HepG2 (cell line): ENCODE measurements around the gene RMI2. TPM values are rescaled to one million over a fixed set of nuclear protein-coding genes. Genes with fewer than 3 reads are reported as not detected.

Experiments used
- AHR ChIP-seq: IDR thresholded peaks from 2 replicates; pipeline ENCODE4 v1.6.1; 2018; ENCODE audit warnings: missing genetic modification reagents, missing compliant biosample characterization
- ATRX ChIP-seq: sonication (generic); formaldehyde crosslinking; IDR thresholded peaks from 2 replicates; pipeline ENCODE4 v1.4.0; 2020; ENCODE audit warnings: missing genetic modification reagents, borderline replicate concordance
- ETS1 ChIP-seq: sonication (generic); formaldehyde crosslinking; IDR thresholded peaks from 2 replicates; pipeline ENCODE4 v1.4.0; 2020; ENCODE audit warnings: missing genetic modification reagents
- FOXA1 ChIP-seq, 2 experiments: fragments of 450-650 bp in 1 of 2; sonication (generic) in 1 of 2; formaldehyde crosslinking in 1 of 2; IDR thresholded peaks; 2 replicates each; pipeline versions ENCODE4 v1.4.0 to v1.6.1; 2016 to 2020; ENCODE audit warnings: missing genetic modification reagents in 1 of 2
- GTF2F1 ChIP-seq: fragments of 150-350 bp; IDR thresholded peaks from 2 replicates; pipeline ENCODE4 v1.6.1; 2014; ENCODE audit warnings: low read length
- HNRNPLL ChIP-seq: fragments of 200-400 bp; formaldehyde crosslinking; IDR thresholded peaks from 2 replicates; pipeline ENCODE4 v1.6.1; 2017; ENCODE audit warnings: mild to moderate bottlenecking, low read depth, low read length; ENCODE audit not compliant: poor library complexity, severe bottlenecking
- KDM5B ChIP-seq: sonication (generic); formaldehyde crosslinking; IDR thresholded peaks from 2 replicates; pipeline ENCODE4 v1.4.0; 2020; ENCODE audit warnings: missing genetic modification reagents, mild to moderate bottlenecking, borderline replicate concordance
- MIER2 ChIP-seq: IDR thresholded peaks from 2 replicates; pipeline ENCODE4 v1.6.1; 2016; ENCODE audit warnings: missing biosample characterization, missing genetic modification reagents
- NFAT5 ChIP-seq: sonication (generic); formaldehyde crosslinking; IDR thresholded peaks from 2 replicates; pipeline ENCODE4 v1.4.0; 2020; ENCODE audit warnings: missing genetic modification reagents
- RARA ChIP-seq: IDR thresholded peaks from 2 replicates; pipeline ENCODE4 v1.6.1; 2016; ENCODE audit warnings: missing genetic modification reagents, missing compliant biosample characterization
- REPIN1 ChIP-seq: sonication (generic); formaldehyde crosslinking; IDR thresholded peaks from 2 replicates; pipeline ENCODE4 v1.8.0; 2022; ENCODE audit warnings: missing genetic modification reagents, low read depth, mild to moderate bottlenecking, borderline replicate concordance
- TAF1 ChIP-seq: sonication (generic); formaldehyde crosslinking; IDR thresholded peaks from 2 replicates; pipeline ENCODE4 v1.4.0; 2020; ENCODE audit warnings: missing genetic modification reagents
- THAP8 ChIP-seq: sonication (generic); formaldehyde crosslinking; IDR thresholded peaks from 2 replicates; pipeline ENCODE4 v1.5.1; 2020; ENCODE audit warnings: missing genetic modification reagents, mild to moderate bottlenecking, borderline replicate concordance
- ZBTB20 ChIP-seq: sonication (generic); formaldehyde crosslinking; IDR thresholded peaks from 2 replicates; pipeline ENCODE4 v1.8.1; 2023; ENCODE audit warnings: missing genetic modification reagents, low read depth, mild to moderate bottlenecking, borderline replicate concordance
- ZFP36L2 ChIP-seq: sonication (generic); formaldehyde crosslinking; IDR thresholded peaks from 2 replicates; pipeline ENCODE4 v1.4.0; 2020; ENCODE audit warnings: missing genetic modification reagents
- ZHX1 ChIP-seq: sonication (generic); formaldehyde crosslinking; IDR thresholded peaks from 2 replicates; pipeline ENCODE4 v1.8.1; 2022; ENCODE audit warnings: low read depth, mild to moderate bottlenecking, missing genetic modification reagents
- ZMAT5 ChIP-seq: sonication (generic); formaldehyde crosslinking; IDR thresholded peaks from 2 replicates; pipeline ENCODE4 v1.5.0; 2020; ENCODE audit warnings: mild to moderate bottlenecking, low read depth, missing genetic modification reagents, borderline replicate concordance
- ZNF124 ChIP-seq: sonication (generic); formaldehyde crosslinking; IDR thresholded peaks from 2 replicates; pipeline ENCODE4 v1.4.0; 2020; ENCODE audit warnings: missing genetic modification reagents
- ZNF256 ChIP-seq: sonication (generic); formaldehyde crosslinking; conservative IDR thresholded peaks from 2 replicates; pipeline ENCODE4 v1.4.0; 2020; ENCODE audit warnings: missing genetic modification reagents
- polyA plus RNA-seq, 8 experiments: library from polyadenylated mRNA; depleted of rRNA in 3 of 8; stranded (reverse) in 7 of 8; unstranded in 1 of 8; fragments of >200 nt; fragmentation: Illumina TruSeq in 4 of 8; extraction: Trizol in 4 of 8; gene quantifications; 2 replicates each; pipeline versions ENCODE4 v1.2.1 to v1.2.3, GENCODE V29; 2011 to 2016; ENCODE audit warnings: low read depth in 4 of 8, missing spikeins in 1 of 8, mixed read lengths in 1 of 8; ENCODE audit not compliant: insufficient read depth in 1 of 8
- total RNA-seq, 5 experiments: library from RNA; depleted of rRNA; stranded (reverse); fragments of >200 nt; fragmentation: Illumina TruSeq; extraction: Trizol; gene quantifications; 2 replicates each; pipeline ENCODE4 v1.2.3, GENCODE V29; 2016; ENCODE audit warnings: low read depth in 1 of 5

Gene RMI2
- total and polyA plus RNA-seq, 2 of the 13 experiments (the other 11 are each of a cell fraction or from before 2014, with no cell fraction given), result 24.5 to 55.7 TPM

- TF ChIP-seq ZHX1 (CRISPR knock-in tag), result peak; percentile 71; the same call in 1 of the 2 replicates
- no peak for TF ChIP-seq ZBTB20
- no peak for TF ChIP-seq KDM5B (CRISPR knock-in tag)
- TF ChIP-seq ZFP36L2 (CRISPR knock-in tag), result no peak
- TF ChIP-seq ZMAT5 (CRISPR knock-in tag), result no peak
- no peak for TF ChIP-seq HNRNPLL
- TF ChIP-seq ATRX (CRISPR knock-in tag), result no peak
- 0 out of 2 replicates have a peak, but pooled peaks have one; percentile 28 for TF ChIP-seq ZNF256 (CRISPR knock-in tag)
- no peak for TF ChIP-seq TAF1 (CRISPR knock-in tag)
- TF ChIP-seq FOXA1 (IDR thresholded peaks at IDR 0.05), result no peak
- TF ChIP-seq FOXA1 (CRISPR knock-in tag; IDR thresholded peaks at IDR 0.05), result peak; percentile 74
- TF ChIP-seq AHR, result no peak; the same call in 1 of the 2 replicates
- peak; percentile 90 for TF ChIP-seq RARA (CRISPR knock-in tag)
- peak; percentile 93 for TF ChIP-seq ZNF124 (CRISPR knock-in tag)
- peak; percentile 52; the same call in 1 of the 2 replicates for TF ChIP-seq MIER2 (CRISPR knock-in tag)
- TF ChIP-seq REPIN1 (CRISPR knock-in tag), result peak; percentile 82
- no peak for TF ChIP-seq ETS1 (CRISPR knock-in tag)
- TF ChIP-seq NFAT5 (CRISPR knock-in tag), result 0 out of 2 replicates have a peak, but pooled peaks have one; percentile 15
- TF ChIP-seq GTF2F1, result no peak
- no peak; the same call in 1 of the 2 replicates for TF ChIP-seq THAP8 (CRISPR knock-in tag)
Measured at GRCh38 chr16:11306997-11307638, 38.1 kb upstream of the RMI2 start (continued).
